Vagina (tissue), 2 donors: Measurements from ENCODE around the gene INSRR. TPM values are rescaled to one million over a fixed set of nuclear protein-coding genes. Genes with fewer than 3 reads are reported as not detected.

Experiments
- DNase-seq, 2 donors: peaks; one replicate each; pipeline ENCODE4 v3.0.0-alpha.2; 2017; ENCODE audit errors: extremely low spot score in 2 of 2
- H3K27ac ChIP-seq: fragments of 200-600 bp; sonication (generic); one replicate; pipeline ENCODE4 v1.5.1; 2019
- H3K27me3 ChIP-seq: fragments of 200-600 bp; sonication (generic); one replicate; pipeline ENCODE4 v1.5.1; 2019
- H3K36me3 ChIP-seq, 2 donors: fragments of 200-600 bp; sonication (generic); one replicate each; pipeline ENCODE4 v1.5.1; 2017 to 2019
- H3K4me1 ChIP-seq: fragments of 200-600 bp; sonication (generic); one replicate; pipeline ENCODE4 v1.5.1; 2019
- H3K4me3 ChIP-seq, 2 donors: fragments of 200-600 bp; sonication (generic); 1 replicate in 1 of 2; 2 replicates in 1 of 2; pipeline ENCODE4 v1.5.1; 2016 to 2019
- H3K9me3 ChIP-seq: fragments of 200-600 bp; sonication (generic); one replicate; pipeline ENCODE4 v1.5.1; 2019
- CTCF ChIP-seq, 3 experiments: fragments of 450-650 bp in 2 of 3; fragments of 200-600 bp in 1 of 3; sonication (generic) in 1 of 3; IDR thresholded peaks; one replicate each; pipeline ENCODE4 v1.5.1; 2017 to 2019; ENCODE audit warnings: antibody characterized with exemption in 3 of 3, mild to moderate bottlenecking in 2 of 3, moderate library complexity in 2 of 3
- POLR2A ChIP-seq, 2 donors: fragments of 450-650 bp; IDR thresholded peaks; one replicate each; pipeline ENCODE4 v1.6.1; 2017; ENCODE audit warnings: antibody characterized with exemption in 2 of 2, mild to moderate bottlenecking in 2 of 2, moderate library complexity in 2 of 2
- POLR2AphosphoS5 ChIP-seq, 2 donors: sonication (generic); formaldehyde crosslinking; IDR thresholded peaks; one replicate each; pipeline ENCODE4 v1.9.0; 2017; ENCODE audit warnings: antibody characterized with exemption in 2 of 2, mild to moderate bottlenecking in 2 of 2, low read depth in 1 of 2; ENCODE audit not compliant: insufficient read depth in 1 of 2
- intact Hi-C: fragments of 100-400 bp; cut with DNase I; formaldehyde crosslinking; loops from one replicate; pipeline ENCODE4 v1.15.1; 2023
- total RNA-seq: library from RNA; depleted of rRNA; stranded (reverse); fragments of >200 nt; gene quantifications from one replicate; pipeline ENCODE4 v1.2.3, GENCODE V29; 2016

Gene INSRR
- total RNA-seq, 1 donor from 2014 or later, result not detected

DNA sequence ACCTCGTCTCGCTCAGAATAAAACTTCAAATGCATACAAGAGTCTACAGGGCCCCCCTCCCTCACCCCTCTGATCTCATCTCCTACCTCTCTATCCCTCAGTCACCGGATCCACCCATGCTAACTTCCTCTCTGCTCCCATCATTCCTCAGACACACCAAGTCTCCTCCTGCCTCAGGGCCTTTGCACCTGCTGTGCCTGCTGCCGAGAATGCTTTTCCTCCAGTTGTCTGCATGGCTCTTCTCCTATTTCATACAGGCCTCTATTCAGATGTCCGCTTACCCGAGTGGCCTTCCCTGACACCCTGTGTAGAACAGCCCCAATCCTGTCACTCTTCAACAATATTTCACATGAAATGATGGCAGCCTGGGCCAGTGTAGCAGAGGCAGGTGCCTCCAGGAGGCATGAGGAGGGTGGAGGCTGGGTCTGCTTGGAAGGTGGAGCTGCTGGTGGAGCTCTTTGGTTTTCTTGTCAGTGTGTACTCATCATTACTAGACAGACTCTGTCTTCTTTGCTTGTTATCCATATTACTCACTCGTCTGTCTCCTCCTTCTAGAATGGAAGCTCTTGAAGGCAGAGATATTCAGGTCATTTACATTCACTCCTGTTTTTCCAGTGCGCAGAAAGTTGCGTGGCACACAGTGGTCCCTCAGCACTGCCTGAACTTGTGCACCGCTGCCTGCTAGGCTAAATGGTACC lies 46.5 kb downstream of the INSRR start:
- peaks cover 39% of the 10 kb centered on the region for H3K4me1 ChIP-seq
- no peaks in the 10 kb centered on the region for H3K9me3 ChIP-seq
- no peaks in the 10 kb centered on the region for H3K36me3 ChIP-seq
- DNase-seq, result no peak
- intact Hi-C loops, result no loop called here
- H3K4me3 ChIP-seq, result no peak overlapping the region
- TF ChIP-seq POLR2AphosphoS5 (IDR thresholded peaks at IDR 0.05; ENCODE audit: insufficient read depth in 1 of 2, low read depth in 1 of 2) (no peak), POLR2A (IDR thresholded peaks at IDR 0.05) (no peak), CTCF (IDR thresholded peaks at IDR 0.05) (no peak)
- H3K27me3 ChIP-seq, result no peaks in the 10 kb centered on the region
- H3K27ac ChIP-seq, result no peak overlapping the region

DNA sequence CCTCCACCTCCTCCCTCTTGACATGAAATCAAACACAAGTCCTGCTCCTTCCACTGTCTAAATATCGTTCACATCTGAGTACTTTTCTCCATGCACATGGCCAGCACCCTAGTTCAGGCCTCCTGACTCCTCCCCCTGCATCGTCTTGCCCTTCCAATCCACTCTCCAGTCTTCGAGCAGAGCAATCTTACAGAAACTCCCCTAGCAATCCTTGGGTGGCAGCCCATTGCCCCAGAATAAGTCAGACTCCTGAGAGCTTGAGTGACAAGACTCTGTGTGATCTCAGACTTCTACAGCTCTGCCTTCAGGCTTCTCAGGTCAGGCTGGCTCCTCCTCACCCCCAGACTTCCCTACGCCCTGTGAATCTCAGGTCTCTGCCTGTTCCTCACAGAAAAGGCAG lies 47.7 kb downstream of the INSRR start:
- DNase-seq, result no peak

GRCh38 chr1:156809711-156810366 lies 49.1 kb downstream of the INSRR start:
- intact Hi-C loops, result loop anchor here (5.0 kb wide), 1 partner anchor 47 kb away; the partner anchor contains the start of gene INSRR
- H3K27me3 ChIP-seq, result no peaks in the 10 kb centered on the region
- no peak for DNase-seq
- TF ChIP-seq POLR2A (IDR thresholded peaks at IDR 0.05) (no peak), POLR2AphosphoS5 (IDR thresholded peaks at IDR 0.05; ENCODE audit: insufficient read depth in 1 of 2, low read depth in 1 of 2) (no peak), CTCF (IDR thresholded peaks at IDR 0.05) (no peak)
- H3K4me3 ChIP-seq, result no peak overlapping the region
- no peaks in the 10 kb centered on the region for H3K36me3 ChIP-seq
- peaks cover 45% of the 10 kb centered on the region for H3K4me1 ChIP-seq
- H3K9me3 ChIP-seq, result no peaks in the 10 kb centered on the region
- no peak overlapping the region for H3K27ac ChIP-seq

More for the DNA sequence above, 47.7 kb downstream of the INSRR start:
- Histone ChIP-seq H3K27me3 (no peaks in the 10 kb centered on the region), H3K27ac (no peak overlapping the region), H3K4me3 (no peak overlapping the region), H3K9me3 (no peaks in the 10 kb centered on the region), H3K36me3 (no peaks in the 10 kb centered on the region), H3K4me1 (peaks cover 43% of the 10 kb centered on the region)
- TF ChIP-seq POLR2AphosphoS5 (IDR thresholded peaks at IDR 0.05; ENCODE audit: insufficient read depth in 1 of 2, low read depth in 1 of 2), result no peak
- TF ChIP-seq POLR2A (IDR thresholded peaks at IDR 0.05), result no peak
- no peak for TF ChIP-seq CTCF (IDR thresholded peaks at IDR 0.05)
- intact Hi-C loops, result no loop called here

GRCh38 chr1:156809281-156809680 lies 49.6 kb downstream of the INSRR start:
- Histone ChIP-seq H3K36me3 (no peaks in the 10 kb centered on the region), H3K4me1 (peaks cover 45% of the 10 kb centered on the region), H3K9me3 (no peaks in the 10 kb centered on the region), H3K27ac (no peak overlapping the region), H3K27me3 (no peaks in the 10 kb centered on the region), H3K4me3 (no peak overlapping the region)
- intact Hi-C loops, result loop anchor here (5.0 kb wide), 1 partner anchor 48 kb away; the partner anchor contains the start of gene INSRR
- TF ChIP-seq POLR2AphosphoS5 (IDR thresholded peaks at IDR 0.05; ENCODE audit: insufficient read depth in 1 of 2, low read depth in 1 of 2) (no peak), POLR2A (IDR thresholded peaks at IDR 0.05) (no peak), CTCF (IDR thresholded peaks at IDR 0.05) (no peak)
- no peak for DNase-seq
